ENCODE results near the gene DOCK4. TPM values are rescaled to one million over a fixed set of nuclear protein-coding genes. Genes with fewer than 3 reads are reported as not detected.
"Not testable (repeated sequence)": the region's sequence is repeated elsewhere in the genome, so short reads cannot be mapped to it uniquely, and the experiment has no call there.

Gene DOCK4
- polyA plus RNA-seq, 1 donor from 2014 or later: not detected

DNA sequence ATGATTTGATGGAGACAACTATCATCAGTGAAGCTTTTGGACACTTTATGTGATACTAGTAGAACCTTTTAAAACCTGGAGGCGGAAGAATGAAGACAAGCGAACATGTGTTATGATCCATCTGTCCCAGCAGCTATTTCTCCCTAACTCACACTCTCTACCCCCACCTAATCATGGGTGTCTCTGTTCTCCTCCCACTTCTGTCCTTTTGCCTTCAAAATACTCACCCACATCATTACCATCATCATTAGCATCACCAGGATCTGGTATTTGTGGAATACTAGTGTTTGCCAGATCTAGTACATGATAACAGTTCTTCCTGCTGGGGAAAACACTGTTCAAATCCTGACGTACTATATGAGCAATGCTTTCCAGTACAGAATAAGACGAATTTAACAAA lies 287.7 kb downstream of the DOCK4 start:
- no peaks in the 10 kb centered on the region for H3K4me1 Mint-ChIP-seq
- no peak overlapping the region for H3K27ac Mint-ChIP-seq
- H3K27me3 Mint-ChIP-seq: peaks cover 6% of the 10 kb centered on the region
- no peak overlapping the region for H3K4me3 Mint-ChIP-seq
- no peaks in the 10 kb centered on the region for H3K36me3 Mint-ChIP-seq
- H3K9me3 Mint-ChIP-seq: no peaks in the 10 kb centered on the region

DNA sequence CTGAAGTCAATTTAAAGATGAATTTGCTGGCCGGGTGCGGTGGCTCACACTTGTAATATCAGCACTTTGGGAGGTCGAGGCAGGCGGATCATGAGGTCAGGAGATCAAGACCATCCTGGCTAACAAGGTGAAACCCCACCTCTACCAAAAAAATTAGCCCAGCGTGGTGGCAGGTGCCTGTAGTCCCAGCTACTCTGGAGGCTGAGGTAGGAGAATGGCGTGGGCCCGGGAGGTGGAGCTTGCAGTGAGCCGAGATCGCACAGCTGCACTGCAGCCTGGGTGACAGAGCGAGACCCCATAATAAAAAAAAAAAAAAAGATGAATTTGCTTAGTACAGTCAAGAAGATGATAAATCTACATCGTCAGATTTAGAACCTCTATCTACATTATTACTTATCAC lies 288.8 kb downstream of the DOCK4 start:
- not testable (repeated sequence) for H3K27me3 Mint-ChIP-seq, H3K4me3 Mint-ChIP-seq, H3K4me1 Mint-ChIP-seq, H3K27ac Mint-ChIP-seq, H3K36me3 Mint-ChIP-seq, H3K9me3 Mint-ChIP-seq

DNA sequence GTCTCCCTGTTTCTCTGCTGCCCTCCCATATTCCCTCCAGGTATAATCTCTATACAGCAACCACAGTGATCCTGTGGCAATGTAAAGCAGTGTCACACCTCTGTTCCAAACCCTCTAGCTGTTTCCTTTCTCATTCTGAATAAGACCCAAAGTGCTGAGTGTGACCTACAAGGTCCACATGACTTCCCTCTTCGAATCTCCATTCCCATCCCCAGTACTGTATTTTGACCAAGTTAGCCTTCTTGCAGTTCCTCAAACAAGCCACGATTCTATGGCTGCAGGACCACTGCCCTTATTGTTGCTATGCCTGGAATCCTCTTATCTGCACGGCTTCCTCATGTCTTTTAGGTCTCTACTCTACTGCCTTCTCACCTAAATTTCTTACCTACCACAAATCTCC lies 291.9 kb downstream of the DOCK4 start:
- H3K9me3 Mint-ChIP-seq: no peaks in the 10 kb centered on the region
- peaks cover 6% of the 10 kb centered on the region for H3K27me3 Mint-ChIP-seq
- H3K27ac Mint-ChIP-seq: no peak overlapping the region
- H3K36me3 Mint-ChIP-seq: no peaks in the 10 kb centered on the region
- no peak overlapping the region for H3K4me3 Mint-ChIP-seq
- no peaks in the 10 kb centered on the region for H3K4me1 Mint-ChIP-seq

GRCh38 chr7:111911166-111911961 lies 294.8 kb downstream of the DOCK4 start:
- no peak overlapping the region for H3K27ac Mint-ChIP-seq
- no peaks in the 10 kb centered on the region for H3K4me1 Mint-ChIP-seq
- no peak overlapping the region for H3K4me3 Mint-ChIP-seq
- H3K36me3 Mint-ChIP-seq: no peaks in the 10 kb centered on the region
- no peaks in the 10 kb centered on the region for H3K9me3 Mint-ChIP-seq
- H3K27me3 Mint-ChIP-seq: peaks cover 3% of the 10 kb centered on the region

- H3K4me1 Mint-ChIP-seq: no peaks in the 10 kb centered on the region
- H3K27me3 Mint-ChIP-seq: peaks cover 3% of the 10 kb centered on the region
- H3K9me3 Mint-ChIP-seq: no peaks in the 10 kb centered on the region
- no peak overlapping the region for H3K4me3 Mint-ChIP-seq
- H3K36me3 Mint-ChIP-seq: no peaks in the 10 kb centered on the region
- no peak overlapping the region for H3K27ac Mint-ChIP-seq
Observed at GRCh38 chr7:111910656-111911055, 295.5 kb downstream of the DOCK4 start.

DNA sequence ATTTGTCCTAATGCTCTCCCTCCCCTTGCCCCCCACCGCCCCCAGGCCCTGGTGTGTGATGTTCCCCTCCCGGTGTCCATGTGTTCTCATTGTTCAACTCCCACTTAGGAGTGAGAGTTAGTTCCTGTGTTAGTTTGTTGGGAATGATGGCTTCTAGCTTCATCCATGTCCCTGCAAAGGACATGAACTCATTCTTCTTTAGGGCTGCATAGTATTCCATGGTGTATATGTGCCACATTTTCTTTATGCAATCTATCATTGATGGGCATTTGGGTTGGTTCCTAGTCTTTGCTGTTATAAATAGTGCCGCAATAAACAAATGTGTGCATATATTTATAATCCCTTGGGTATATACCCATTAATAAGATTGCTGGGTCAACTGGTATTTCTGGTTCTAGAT lies 297.5 kb downstream of the DOCK4 start:
- H3K4me1 Mint-ChIP-seq, H3K4me3 Mint-ChIP-seq, H3K27me3 Mint-ChIP-seq, H3K36me3 Mint-ChIP-seq, H3K9me3 Mint-ChIP-seq: not testable (repeated sequence)
- peak overlapping the region in 1 of 3 donors; percentile 81 for H3K27ac Mint-ChIP-seq

GRCh38 chr7:111903797-111904196 lies 302.4 kb downstream of the DOCK4 start:
- Mint-ChIP-seq H3K36me3 (no peaks in the 10 kb centered on the region), H3K9me3 (no peaks in the 10 kb centered on the region), H3K27me3 (no peaks in the 10 kb centered on the region), H3K4me3 (no peak overlapping the region), H3K4me1 (no peaks in the 10 kb centered on the region), H3K27ac (no peak overlapping the region)

DNA sequence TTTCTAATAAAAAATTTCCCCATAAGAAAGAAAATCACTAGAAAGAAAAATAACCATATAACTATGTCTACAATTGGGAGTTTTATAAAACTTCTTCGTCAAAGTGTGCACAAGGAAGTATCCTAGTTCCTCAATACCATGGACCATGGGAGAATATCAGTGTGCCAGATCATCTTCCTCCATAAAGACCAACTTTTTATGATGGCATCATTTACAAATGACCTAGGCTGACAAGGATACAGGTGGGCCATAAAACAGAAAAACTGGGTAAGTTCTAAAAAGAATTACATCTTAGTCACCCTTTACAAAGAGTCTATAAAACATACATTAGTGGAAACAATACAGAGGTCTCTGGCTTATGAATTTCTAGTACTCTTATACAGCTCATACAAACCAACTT lies 303.2 kb downstream of the DOCK4 start:
- no peaks in the 10 kb centered on the region for H3K27me3 Mint-ChIP-seq
- H3K27ac Mint-ChIP-seq: no peak overlapping the region

GRCh38 chr7:111900283-111900682 lies 305.9 kb downstream of the DOCK4 start:
- no peaks in the 10 kb centered on the region for H3K27me3 Mint-ChIP-seq
- no peaks in the 10 kb centered on the region for H3K4me1 Mint-ChIP-seq
- no peak overlapping the region for H3K4me3 Mint-ChIP-seq
- no peak overlapping the region for H3K27ac Mint-ChIP-seq
- H3K36me3 Mint-ChIP-seq: no peaks in the 10 kb centered on the region
- no peaks in the 10 kb centered on the region for H3K9me3 Mint-ChIP-seq

More for the DNA sequence above, 303.2 kb downstream of the DOCK4 start:
- Mint-ChIP-seq H3K9me3 (no peaks in the 10 kb centered on the region), H3K36me3 (no peaks in the 10 kb centered on the region), H3K4me1 (no peaks in the 10 kb centered on the region), H3K4me3 (no peak overlapping the region)

DNA sequence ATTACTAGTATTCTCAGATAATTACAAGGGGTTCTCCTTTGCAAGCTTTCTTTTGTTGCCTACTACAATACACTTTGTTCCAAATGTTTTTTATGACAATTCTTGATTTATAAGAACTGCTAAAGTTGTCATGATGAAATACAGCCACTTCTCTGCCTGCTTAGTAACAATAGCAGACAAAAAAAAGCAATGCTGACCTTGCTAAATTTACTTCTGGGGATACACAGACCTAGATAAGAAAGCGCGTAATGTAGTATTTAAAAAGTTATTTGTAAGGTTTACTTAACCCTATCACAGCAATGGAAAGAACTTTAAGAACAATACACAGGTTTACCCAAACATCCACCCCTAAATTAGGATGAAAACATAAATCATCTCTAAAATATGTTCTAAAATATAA lies 311.1 kb downstream of the DOCK4 start:
- no peaks in the 10 kb centered on the region for H3K27me3 Mint-ChIP-seq

GRCh38 chr7:111894518-111894917 lies 311.7 kb downstream of the DOCK4 start:
- H3K27ac Mint-ChIP-seq: no peak overlapping the region
- H3K27me3 Mint-ChIP-seq: no peaks in the 10 kb centered on the region
- H3K4me1 Mint-ChIP-seq: no peaks in the 10 kb centered on the region
- no peaks in the 10 kb centered on the region for H3K36me3 Mint-ChIP-seq
- H3K4me3 Mint-ChIP-seq: no peak overlapping the region
- no peaks in the 10 kb centered on the region for H3K9me3 Mint-ChIP-seq

More for the DNA sequence above, 311.1 kb downstream of the DOCK4 start:
- H3K4me3 Mint-ChIP-seq: no peak overlapping the region
- H3K9me3 Mint-ChIP-seq: no peaks in the 10 kb centered on the region
- no peak overlapping the region for H3K27ac Mint-ChIP-seq
- H3K4me1 Mint-ChIP-seq: no peaks in the 10 kb centered on the region
- no peaks in the 10 kb centered on the region for H3K36me3 Mint-ChIP-seq

DNA sequence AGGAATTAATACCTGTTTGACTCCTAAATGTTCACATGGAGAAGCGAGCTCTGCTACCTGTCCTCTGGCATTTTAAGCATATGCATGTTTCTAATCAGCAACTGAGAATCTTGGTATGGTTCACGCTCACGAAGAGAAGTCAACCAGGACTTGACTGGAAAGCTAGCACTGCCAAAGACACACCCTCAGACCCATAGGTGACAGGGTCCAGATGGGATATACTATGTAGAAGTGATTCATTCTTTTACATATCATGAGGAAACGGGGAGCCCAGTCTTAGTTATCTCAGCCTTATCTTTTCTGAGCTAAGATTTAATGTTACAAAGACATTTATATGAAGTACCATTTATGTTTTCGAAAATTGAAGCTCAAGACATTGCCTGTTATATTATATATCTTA lies 313.0 kb downstream of the DOCK4 start:
- Mint-ChIP-seq H3K4me3 (no peak overlapping the region), H3K36me3 (no peaks in the 10 kb centered on the region), H3K27ac (no peak overlapping the region), H3K4me1 (no peaks in the 10 kb centered on the region), H3K9me3 (no peaks in the 10 kb centered on the region), H3K27me3 (no peaks in the 10 kb centered on the region)

DNA sequence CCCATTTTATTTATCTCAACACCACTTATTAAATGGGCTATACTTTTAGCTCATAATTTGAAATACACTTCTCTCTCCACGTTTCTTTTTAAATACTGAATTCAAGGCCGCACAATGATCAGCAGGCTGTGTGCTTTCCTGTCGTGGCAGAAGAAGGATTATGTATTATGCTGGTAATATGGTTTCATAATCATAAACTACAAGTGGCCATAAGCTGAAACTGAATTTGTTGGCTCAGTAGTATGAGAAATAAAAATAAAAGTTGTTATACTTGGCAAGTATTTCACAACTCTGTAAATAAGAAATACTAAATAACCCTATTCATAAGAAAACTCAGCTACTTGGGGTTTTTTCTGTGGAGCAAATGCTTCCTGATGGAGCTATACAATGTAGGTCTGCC lies 313.6 kb downstream of the DOCK4 start:
- Mint-ChIP-seq H3K36me3 (no peaks in the 10 kb centered on the region), H3K4me3 (no peak overlapping the region), H3K4me1 (no peaks in the 10 kb centered on the region), H3K27ac (no peak overlapping the region), H3K9me3 (no peaks in the 10 kb centered on the region), H3K27me3 (no peaks in the 10 kb centered on the region)

DNA sequence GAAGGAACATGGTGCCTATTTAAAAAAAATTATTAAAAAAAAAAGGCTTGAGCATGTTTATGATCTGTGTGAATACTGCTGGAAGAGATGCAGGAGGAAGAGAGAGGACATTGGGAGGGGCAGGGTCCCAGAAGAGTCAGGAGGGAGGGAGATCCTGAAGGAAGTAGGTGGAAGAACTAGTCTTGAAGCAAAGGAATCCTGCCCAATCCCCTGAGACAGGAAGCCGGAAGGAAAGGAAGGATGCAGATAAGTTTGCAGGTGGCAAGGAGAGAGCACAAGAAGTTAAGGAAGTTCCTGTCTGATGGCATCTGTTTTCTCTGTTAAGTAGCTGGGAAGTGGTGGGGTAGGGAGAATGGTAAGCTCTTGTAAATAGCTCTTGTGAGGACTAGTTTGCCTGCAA lies 318.5 kb downstream of the DOCK4 start:
- H3K36me3 Mint-ChIP-seq: no peaks in the 10 kb centered on the region
- no peak overlapping the region for H3K27ac Mint-ChIP-seq
- no peaks in the 10 kb centered on the region for H3K4me1 Mint-ChIP-seq
- no peaks in the 10 kb centered on the region for H3K27me3 Mint-ChIP-seq
- H3K4me3 Mint-ChIP-seq: no peak overlapping the region
- no peaks in the 10 kb centered on the region for H3K9me3 Mint-ChIP-seq

GRCh38 chr7:111886233-111886632 lies 320.0 kb downstream of the DOCK4 start:
- H3K36me3 Mint-ChIP-seq: no peaks in the 10 kb centered on the region
- H3K4me3 Mint-ChIP-seq: no peak overlapping the region
- H3K27ac Mint-ChIP-seq: no peak overlapping the region
- H3K4me1 Mint-ChIP-seq: no peaks in the 10 kb centered on the region
- peaks cover 0 to 3% (median 0%) of the 10 kb centered on the region in 3 donors for H3K9me3 Mint-ChIP-seq
- H3K27me3 Mint-ChIP-seq: no peaks in the 10 kb centered on the region

GRCh38 chr7:111883241-111883640 lies 323.0 kb downstream of the DOCK4 start:
- Mint-ChIP-seq H3K9me3 (peaks cover 2 to 7% (median 4%) of the 10 kb centered on the region in 3 donors), H3K27me3 (no peaks in the 10 kb centered on the region), H3K4me3 (no peak overlapping the region), H3K27ac (no peak overlapping the region), H3K4me1 (no peaks in the 10 kb centered on the region), H3K36me3 (no peaks in the 10 kb centered on the region)
